Loucy (cell line): ENCODE data around the gene NMRAL1.
A peak's percentile ranks its signal among the peaks of the same experiment; 100 is the strongest.

Source experiments
- H2AFZ ChIP-seq: fragments of 200-600 bp; sonication (generic); 2 replicates; pipeline ENCODE4 v1.6.0; 2016; ENCODE audit warnings: antibody characterized with exemption, mild to moderate bottlenecking, low read length, moderate library complexity
- H3F3A ChIP-seq: fragments of 200-600 bp; 2 replicates; pipeline ENCODE4 v1.6.0; 2016; ENCODE audit warnings: antibody characterized with exemption, low read depth, mild to moderate bottlenecking
- H3K27me3 ChIP-seq: fragments of 200-600 bp; sonication (generic); 2 replicates; pipeline ENCODE4 v1.6.1; 2014; ENCODE audit warnings: low read length, mild to moderate bottlenecking; ENCODE audit not compliant: insufficient read depth, poor library complexity, severe bottlenecking
- H3K36me3 ChIP-seq: fragments of 200-600 bp; sonication (generic); 2 replicates; pipeline ENCODE4 v1.6.1; 2016; ENCODE audit warnings: low read length; ENCODE audit not compliant: insufficient read depth
- H3K4me1 ChIP-seq: fragments of 200-600 bp; sonication (generic); 2 replicates; pipeline ENCODE4 v1.5.1; 2014; ENCODE audit warnings: low read length, mild to moderate bottlenecking; ENCODE audit not compliant: insufficient read depth, poor library complexity, severe bottlenecking
- H3K4me2 ChIP-seq: fragments of 200-600 bp; sonication (generic); 2 replicates; pipeline ENCODE4 v1.6.0; 2014; ENCODE audit warnings: antibody characterized with exemption, low read length, low read depth, mild to moderate bottlenecking; ENCODE audit not compliant: poor library complexity, severe bottlenecking
- H3K4me3 ChIP-seq: fragments of 200-600 bp; sonication (generic); 2 replicates; pipeline ENCODE4 v1.5.1; 2014; ENCODE audit warnings: low read length, mild to moderate bottlenecking, mixed read lengths; ENCODE audit not compliant: poor library complexity, severe bottlenecking
- H3K79me2 ChIP-seq: fragments of 200-600 bp; sonication (generic); 2 replicates; pipeline ENCODE4 v1.6.1; 2014; ENCODE audit warnings: low read length; ENCODE audit not compliant: insufficient read depth
- H3K9ac ChIP-seq: fragments of 200-600 bp; sonication (generic); 2 replicates; pipeline ENCODE4 v1.6.0; 2014; ENCODE audit warnings: mild to moderate bottlenecking, low read depth, low read length, moderate library complexity; ENCODE audit not compliant: poor library complexity, severe bottlenecking
- H3K9me2 ChIP-seq: fragments of 200-600 bp; sonication (generic); replicated peaks from 2 replicates; pipeline ENCODE4 v1.6.1; 2016; ENCODE audit warnings: low read depth, low read length, mixed read lengths
- H3K9me3 ChIP-seq: fragments of 200-600 bp; sonication (generic); 2 replicates; pipeline ENCODE4 v1.6.1; 2014; ENCODE audit warnings: mild to moderate bottlenecking, antibody characterized with exemption, low read length, low read depth; ENCODE audit not compliant: insufficient read depth
- H4K20me1 ChIP-seq: fragments of 200-600 bp; sonication (generic); 2 replicates; pipeline ENCODE4 v1.6.0; 2014; ENCODE audit warnings: antibody characterized with exemption, low read length, mild to moderate bottlenecking; ENCODE audit not compliant: insufficient read depth, poor library complexity, severe bottlenecking
- CTCF ChIP-seq: fragments of 200-600 bp; sonication (generic); conservative IDR thresholded peaks from 2 replicates; pipeline ENCODE4 v1.5.1; 2014; ENCODE audit warnings: mild to moderate bottlenecking, antibody characterized with exemption, low read length
- EZH2phosphoT487 ChIP-seq: fragments of 200-600 bp; IDR thresholded peaks from 2 replicates; pipeline ENCODE4 v1.6.1; 2018; ENCODE audit warnings: antibody characterized with exemption, mild to moderate bottlenecking, moderate library complexity, borderline replicate concordance

The NMRAL1 gene

GRCh38 chr16:4513086-4513860 lies 38.8 kb upstream of the NMRAL1 start:
- no peak for TF ChIP-seq CTCF
- TF ChIP-seq EZH2phosphoT487: no peak
- no peaks in the 10 kb centered on the region for H3F3A ChIP-seq
- H3K4me2 ChIP-seq: no peak overlapping the region
- no peak overlapping the region for H3K4me3 ChIP-seq
- H3K9me3 ChIP-seq: no peaks in the 10 kb centered on the region
- no peak overlapping the region for H2AFZ ChIP-seq
- no peaks in the 10 kb centered on the region for H4K20me1 ChIP-seq
- H3K9ac ChIP-seq: peak overlapping the region; percentile 84
- no peaks in the 10 kb centered on the region for H3K9me2 ChIP-seq
- H3K36me3 ChIP-seq: peaks cover 10% of the 10 kb centered on the region; the same call in 1 of the 2 replicates
- peaks cover 15% of the 10 kb centered on the region; the same call in 1 of the 2 replicates for H3K79me2 ChIP-seq
- no peaks in the 10 kb centered on the region for H3K27me3 ChIP-seq
- peaks cover 23% of the 10 kb centered on the region for H3K4me1 ChIP-seq

- Histone ChIP-seq H3K4me1 (peaks cover 23% of the 10 kb centered on the region), H3K4me3 (no peak overlapping the region), H3K79me2 (peaks cover 15% of the 10 kb centered on the region; the same call in 1 of the 2 replicates), H3K36me3 (peaks cover 18% of the 10 kb centered on the region; the same call in 1 of the 2 replicates), H2AFZ (no peak overlapping the region), H3K9me2 (no peaks in the 10 kb centered on the region), H3F3A (no peaks in the 10 kb centered on the region), H3K4me2 (no peak overlapping the region), H3K9ac (no peak overlapping the region), H3K27me3 (no peaks in the 10 kb centered on the region), H4K20me1 (no peaks in the 10 kb centered on the region), H3K9me3 (no peaks in the 10 kb centered on the region)
- no peak for TF ChIP-seq CTCF
- no peak for TF ChIP-seq EZH2phosphoT487
Measured at GRCh38 chr16:4512473-4512872, 38.0 kb upstream of the NMRAL1 start.

GRCh38 chr16:4511441-4512082 lies 37.1 kb upstream of the NMRAL1 start:
- Histone ChIP-seq H3K4me2 (no peak overlapping the region), H4K20me1 (no peaks in the 10 kb centered on the region), H3K4me3 (no peak overlapping the region), H3K36me3 (peaks cover 26% of the 10 kb centered on the region; the same call in 1 of the 2 replicates), H3K9ac (no peak overlapping the region), H3K27me3 (no peaks in the 10 kb centered on the region), H3K4me1 (peaks cover 23% of the 10 kb centered on the region), H3K9me3 (no peaks in the 10 kb centered on the region), H3K9me2 (no peaks in the 10 kb centered on the region), H3F3A (no peaks in the 10 kb centered on the region), H2AFZ (no peak overlapping the region), H3K79me2 (peaks cover 8% of the 10 kb centered on the region; the same call in 1 of the 2 replicates)
- peak; percentile 46 for TF ChIP-seq CTCF
- no peak for TF ChIP-seq EZH2phosphoT487
